HG03066 (cell line): ENCODE data around the gene AGRN.
"Not testable (repeated sequence)": the region's sequence is repeated elsewhere in the genome, so short reads cannot be mapped to it uniquely, and the experiment has no call there.

Experiments used
- ATAC-seq: cut with Tn5 transposase; IDR thresholded peaks from one replicate; pipeline ENCODE4 v1.9.1; 2021; ENCODE audit warnings: low read depth; ENCODE audit not compliant: unreplicated experiment

Gene AGRN

GRCh38 chr1:1018321-1018685, 1.6 kb upstream of the AGRN start:
- not testable (repeated sequence) for ATAC-seq

GRCh38 chr1:1019122-1019999, 559 bp upstream of the AGRN start:
- ATAC-seq: peak; percentile 49

- ATAC-seq: no peak
Observed at GRCh38 chr1:1020415-1021009, 592 bp downstream of the AGRN start.

- no peak for ATAC-seq
Observed at GRCh38 chr1:1021010-1021919, 1.3 kb downstream of the AGRN start.

GRCh38 chr1:1021920-1022259, 2.0 kb downstream of the AGRN start:
- no peak for ATAC-seq

- no peak for ATAC-seq
Observed at GRCh38 chr1:1022302-1023009, 2.5 kb downstream of the AGRN start.

- no peak for ATAC-seq
Observed at GRCh38 chr1:1023700-1024099, 3.8 kb downstream of the AGRN start.

- no peak for ATAC-seq
Observed at GRCh38 chr1:1024149-1024770, 4.3 kb downstream of the AGRN start.

GRCh38 chr1:1024771-1025699, 5.1 kb downstream of the AGRN start:
- no peak for ATAC-seq

- no peak for ATAC-seq
Observed at GRCh38 chr1:1025730-1026129, 5.8 kb downstream of the AGRN start.

- no peak for ATAC-seq
Observed at GRCh38 chr1:1026599-1027413, 6.9 kb downstream of the AGRN start.

GRCh38 chr1:1027791-1028190, 7.9 kb downstream of the AGRN start:
- no peak for ATAC-seq

GRCh38 chr1:1030867-1031658, 11.1 kb downstream of the AGRN start:
- ATAC-seq: not testable (repeated sequence)

- no peak for ATAC-seq
Observed at GRCh38 chr1:1031659-1032235, 11.8 kb downstream of the AGRN start.

- no peak for ATAC-seq
Observed at GRCh38 chr1:1032424-1032823, 12.5 kb downstream of the AGRN start.

GRCh38 chr1:1033009-1033587, 13.2 kb downstream of the AGRN start:
- peak; percentile 83 for ATAC-seq
